ENCODE data around the gene XRCC5.

The XRCC5 gene

DNA sequence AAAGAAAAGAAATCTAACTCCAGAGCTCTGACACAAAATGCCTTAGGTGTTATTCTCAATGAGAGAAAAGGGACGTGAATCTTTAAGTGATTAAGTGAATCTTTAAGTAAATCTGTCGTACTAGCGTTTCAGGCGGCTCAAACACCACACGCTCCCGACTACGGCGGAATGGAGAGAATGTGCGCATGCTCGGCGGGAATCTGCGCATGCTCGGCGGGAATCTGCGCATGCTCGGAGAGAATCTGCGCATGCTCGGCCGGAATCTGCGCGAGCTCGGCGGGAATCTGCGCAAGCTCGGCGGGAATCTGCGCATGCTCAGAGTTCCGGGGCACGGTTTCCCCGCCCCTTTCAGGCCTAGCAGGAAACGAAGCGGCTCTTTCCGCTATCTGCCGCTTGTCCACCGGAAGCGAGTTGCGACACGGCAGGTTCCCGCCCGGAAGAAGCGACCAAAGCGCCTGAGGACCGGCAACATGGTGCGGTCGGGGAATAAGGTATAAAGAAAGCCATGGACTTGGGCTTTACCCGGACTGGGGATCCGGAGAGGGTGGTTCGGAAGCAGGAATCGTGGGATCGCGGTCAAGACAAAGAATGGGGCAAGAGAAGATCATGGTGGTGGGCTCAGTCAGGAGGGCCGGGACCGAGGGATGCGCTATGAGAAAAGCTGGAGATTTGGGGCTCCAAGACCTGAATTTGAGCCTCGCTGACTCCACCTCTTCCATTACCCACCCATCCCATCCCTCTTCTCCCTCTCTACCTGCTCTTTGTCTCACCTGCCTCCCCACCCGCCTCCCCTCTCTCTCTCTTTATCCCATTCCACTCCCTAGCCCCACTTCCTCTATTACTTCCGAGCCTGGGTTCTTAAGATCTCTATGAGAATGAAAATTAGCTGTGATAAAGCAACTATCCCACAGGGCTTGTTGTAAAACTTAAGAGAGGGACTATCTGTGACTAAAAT is at the start of gene XRCC5:
XRCC5 (plus strand) TSS at position 382 of the 955 bp plus-strand sequence; CDS start at position 471, 89 bp downstream.
- TF ChIP-seq, protein P1, sequence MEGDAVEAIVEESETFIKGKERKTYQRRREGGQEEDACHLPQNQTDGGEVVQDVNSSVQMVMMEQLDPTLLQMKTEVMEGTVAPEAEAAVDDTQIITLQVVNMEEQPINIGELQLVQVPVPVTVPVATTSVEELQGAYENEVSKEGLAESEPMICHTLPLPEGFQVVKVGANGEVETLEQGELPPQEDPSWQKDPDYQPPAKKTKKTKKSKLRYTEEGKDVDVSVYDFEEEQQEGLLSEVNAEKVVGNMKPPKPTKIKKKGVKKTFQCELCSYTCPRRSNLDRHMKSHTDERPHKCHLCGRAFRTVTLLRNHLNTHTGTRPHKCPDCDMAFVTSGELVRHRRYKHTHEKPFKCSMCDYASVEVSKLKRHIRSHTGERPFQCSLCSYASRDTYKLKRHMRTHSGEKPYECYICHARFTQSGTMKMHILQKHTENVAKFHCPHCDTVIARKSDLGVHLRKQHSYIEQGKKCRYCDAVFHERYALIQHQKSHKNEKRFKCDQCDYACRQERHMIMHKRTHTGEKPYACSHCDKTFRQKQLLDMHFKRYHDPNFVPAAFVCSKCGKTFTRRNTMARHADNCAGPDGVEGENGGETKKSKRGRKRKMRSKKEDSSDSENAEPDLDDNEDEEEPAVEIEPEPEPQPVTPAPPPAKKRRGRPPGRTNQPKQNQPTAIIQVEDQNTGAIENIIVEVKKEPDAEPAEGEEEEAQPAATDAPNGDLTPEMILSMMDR (IDR thresholded peaks at IDR 0.05), result no peak

GRCh38 chr2:216064014-216064630 is 45.0 kb upstream of the XRCC5 start:
- TF ChIP-seq, protein P1 (IDR thresholded peaks at IDR 0.05), result no peak

GRCh38 chr2:216064665-216065064 is 44.5 kb upstream of the XRCC5 start:
- TF ChIP-seq, protein P1 (IDR thresholded peaks at IDR 0.05), result no peak

DNA sequence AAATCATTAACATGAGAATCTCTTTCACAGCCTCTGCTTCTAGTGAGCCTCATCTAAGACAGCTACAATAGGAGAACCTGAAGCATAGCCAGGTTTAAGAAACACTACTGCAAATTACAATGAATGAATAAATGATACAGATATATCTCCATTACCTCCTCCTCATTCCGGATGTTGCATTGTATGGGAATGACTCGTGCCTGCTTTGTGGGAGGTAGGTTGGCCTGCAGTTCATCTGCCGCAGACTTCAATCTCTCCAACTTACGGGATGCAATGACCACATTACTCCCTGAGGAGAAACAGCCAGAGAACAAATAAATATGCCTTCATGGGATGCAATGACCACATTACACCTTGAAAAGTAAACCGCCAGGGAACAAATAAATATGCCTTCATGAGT is 42.9 kb upstream of the XRCC5 start:
- TF ChIP-seq, protein P1 (IDR thresholded peaks at IDR 0.05), result no peak

DNA sequence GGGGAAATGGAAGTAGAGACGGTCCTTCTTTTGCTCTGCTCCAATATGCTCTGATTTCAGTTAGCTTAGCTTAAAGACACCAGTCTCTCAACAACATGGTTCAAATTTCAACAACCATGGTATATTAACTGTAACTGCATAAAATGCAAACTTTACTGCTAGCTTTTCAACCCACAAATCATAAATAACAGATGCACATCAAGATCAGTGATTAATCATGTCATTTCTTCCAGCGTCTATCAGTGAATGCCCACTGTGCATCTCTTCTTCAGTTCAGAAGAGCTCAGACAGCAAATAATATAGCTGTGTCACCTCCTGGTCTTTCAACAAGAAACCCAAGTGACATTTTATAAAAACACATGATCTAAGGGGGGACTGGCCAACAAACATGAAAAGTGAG is 40.1 kb upstream of the XRCC5 start:
- TF ChIP-seq, protein P1 (IDR thresholded peaks at IDR 0.05), result no peak

- TF ChIP-seq, protein P1 (IDR thresholded peaks at IDR 0.05), result no peak
Measured at GRCh38 chr2:216070195-216070594, 39.0 kb upstream of the XRCC5 start.

DNA sequence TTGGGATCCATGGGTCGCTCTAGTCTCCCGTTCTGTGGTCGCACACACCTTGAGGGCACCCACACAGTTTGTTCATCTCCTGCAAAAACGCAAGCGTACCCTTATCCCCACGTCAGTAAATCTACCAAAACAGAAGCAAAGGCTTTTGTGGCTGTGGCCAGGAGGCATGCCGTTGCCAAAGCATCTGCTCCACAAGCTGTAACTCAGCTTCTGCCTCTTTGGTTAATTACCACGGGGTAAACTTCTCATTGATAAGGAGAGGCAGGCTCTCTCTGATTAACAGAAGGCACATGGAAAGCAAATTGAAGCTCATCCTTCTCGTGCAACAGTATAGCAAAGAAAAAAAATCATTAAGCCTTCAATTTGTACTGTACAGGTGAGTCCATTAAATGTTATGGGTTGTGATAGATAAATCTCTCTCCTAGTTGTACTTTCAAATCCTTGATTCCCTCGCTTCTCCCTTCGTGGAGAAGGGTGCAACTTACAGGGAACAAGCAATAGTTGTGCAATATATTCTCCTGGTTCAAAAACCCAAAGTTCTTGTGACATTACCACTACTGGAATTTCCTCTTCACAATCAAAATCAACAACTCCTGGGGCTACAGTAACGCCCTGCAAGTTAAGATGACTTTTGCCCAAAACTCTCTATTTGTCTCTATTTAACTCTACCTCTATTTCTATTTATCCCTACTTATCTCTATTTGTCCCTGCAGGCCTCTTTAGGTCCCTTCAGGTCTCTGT is 37.9 kb upstream of the XRCC5 start:
- TF ChIP-seq, protein P1 (IDR thresholded peaks at IDR 0.05), result no peak

Measured in LNCAP (cell line).